HG02588 (cell line): ENCODE results near the gene ZNG1F.
"Not testable (repeated sequence)": the region's sequence is repeated elsewhere in the genome, so short reads cannot be mapped to it uniquely, and the experiment has no call there.

ENCODE experiments used
- ATAC-seq: cut with Tn5 transposase; IDR thresholded peaks from one replicate; pipeline ENCODE4 v1.9.1; 2021; ENCODE audit warnings: mild to moderate bottlenecking, moderate library complexity; ENCODE audit not compliant: unreplicated experiment

The ZNG1F gene

GRCh38 chr9:41123812-41124211 lies 65.3 kb downstream of the ZNG1F start:
- ATAC-seq: not testable (repeated sequence)

GRCh38 chr9:41123396-41123795 lies 65.7 kb downstream of the ZNG1F start:
- ATAC-seq: not testable (repeated sequence)

- ATAC-seq: not testable (repeated sequence)
Observed at GRCh38 chr9:41120696-41121095, 68.4 kb downstream of the ZNG1F start.

- not testable (repeated sequence) for ATAC-seq
Observed at GRCh38 chr9:41119719-41120118, 69.4 kb downstream of the ZNG1F start.

GRCh38 chr9:41119311-41119710 lies 69.8 kb downstream of the ZNG1F start:
- not testable (repeated sequence) for ATAC-seq

GRCh38 chr9:41113348-41113747 lies 75.8 kb downstream of the ZNG1F start:
- not testable (repeated sequence) for ATAC-seq

- ATAC-seq: not testable (repeated sequence)
Observed at GRCh38 chr9:41111414-41111813, 77.7 kb downstream of the ZNG1F start.

GRCh38 chr9:41110913-41111312 lies 78.2 kb downstream of the ZNG1F start:
- not testable (repeated sequence) for ATAC-seq

GRCh38 chr9:41109253-41109652 lies 79.9 kb downstream of the ZNG1F start:
- ATAC-seq: not testable (repeated sequence)

- ATAC-seq: not testable (repeated sequence)
Observed at GRCh38 chr9:41108816-41109215, 80.3 kb downstream of the ZNG1F start.

- not testable (repeated sequence) for ATAC-seq
Observed at GRCh38 chr9:41106472-41107116, 82.5 kb downstream of the ZNG1F start.

GRCh38 chr9:41105557-41106253 lies 83.4 kb downstream of the ZNG1F start:
- not testable (repeated sequence) for ATAC-seq

- ATAC-seq: not testable (repeated sequence)
Observed at GRCh38 chr9:41104542-41104941, 84.6 kb downstream of the ZNG1F start.

GRCh38 chr9:41100508-41100907 lies 88.6 kb downstream of the ZNG1F start:
- ATAC-seq: not testable (repeated sequence)

GRCh38 chr9:41098759-41099158 lies 90.4 kb downstream of the ZNG1F start:
- ATAC-seq: not testable (repeated sequence)

- not testable (repeated sequence) for ATAC-seq
Observed at GRCh38 chr9:41095060-41095459, 94.1 kb downstream of the ZNG1F start.

- ATAC-seq: not testable (repeated sequence)
Observed at GRCh38 chr9:41094010-41094773, 94.9 kb downstream of the ZNG1F start.

GRCh38 chr9:41090922-41091321 lies 98.2 kb downstream of the ZNG1F start:
- not testable (repeated sequence) for ATAC-seq

- not testable (repeated sequence) for ATAC-seq
Observed at GRCh38 chr9:41090386-41090785, 98.7 kb downstream of the ZNG1F start.

- ATAC-seq: peak; percentile 72
Observed at GRCh38 chr9:41088450-41089059, 100.6 kb downstream of the ZNG1F start.

- ATAC-seq: not testable (repeated sequence)
Observed at GRCh38 chr9:41087929-41088328, 101.2 kb downstream of the ZNG1F start.
